Brain microvascular endothelial cell (primary cell): ENCODE measurements around the gene RAP1GAP.

Source experiments
- DNase-seq: peaks from one replicate; pipeline ENCODE4 v3.0.0-alpha.2; 2020
- H3K27ac ChIP-seq: fragments of 250-450 bp; sonication (Bioruptor Pico); 2 replicates; pipeline ENCODE4 v1.5.1; 2020; ENCODE audit warnings: mild to moderate bottlenecking, moderate library complexity
- H3K27me3 ChIP-seq: fragments of 250-450 bp; sonication (Bioruptor Pico); replicated peaks from 2 replicates; pipeline ENCODE4 v1.5.1; 2020; ENCODE audit warnings: mild to moderate bottlenecking
- H3K36me3 ChIP-seq: fragments of 250-450 bp; sonication (Bioruptor Pico); replicated peaks from 2 replicates; pipeline ENCODE4 v1.5.1; 2020; ENCODE audit warnings: mild to moderate bottlenecking
- H3K4me3 ChIP-seq: 2 replicates; pipeline ENCODE4 v1.5.1; 2011; ENCODE audit warnings: low read depth, mild to moderate bottlenecking, control low read depth, low read length, moderate library complexity
- CTCF ChIP-seq: IDR thresholded peaks from 2 replicates; pipeline ENCODE4 v1.5.1; 2011; ENCODE audit warnings: low read depth, mild to moderate bottlenecking, moderate library complexity, low read length, control low read depth, inconsistent platforms; ENCODE audit errors: missing control alignments
- in situ Hi-C: cut with HindIII; loops from 2 replicates; pipeline ENCODE4 v1.10.0; 2017; ENCODE audit warnings: low sequenced_read_pairs, low pct_ligation_motif_present

The RAP1GAP gene

GRCh38 chr1:21700094-21700493 lies 30.9 kb upstream of the RAP1GAP start:
- no peak overlapping the region for H3K4me3 ChIP-seq
- no peak for TF ChIP-seq CTCF
- no peak overlapping the region for H3K27ac ChIP-seq
- H3K36me3 ChIP-seq = peaks cover 33% of the 10 kb centered on the region
- no peaks in the 10 kb centered on the region for H3K27me3 ChIP-seq
- DNase-seq = no peak
- in situ Hi-C loops = no loop called here

- no peak overlapping the region for H3K27ac ChIP-seq
- H3K27me3 ChIP-seq = no peaks in the 10 kb centered on the region
- peaks cover 40% of the 10 kb centered on the region for H3K36me3 ChIP-seq
- in situ Hi-C loops = loop anchor here (25.0 kb wide), 1 partner anchor 265 kb away; no protein-coding TSS in a partner anchor
- no peak overlapping the region for H3K4me3 ChIP-seq
- no peak for DNase-seq
- no peak for TF ChIP-seq CTCF
These were observed 27.8 kb upstream of the RAP1GAP start for GRCh38 chr1:21696931-21697330.

GRCh38 chr1:21693732-21694131 lies 24.6 kb upstream of the RAP1GAP start:
- in situ Hi-C loops = loop anchor here (25.0 kb wide), 1 partner anchor 269 kb away; no protein-coding TSS in a partner anchor
- H3K27ac ChIP-seq = no peak overlapping the region
- no peaks in the 10 kb centered on the region for H3K27me3 ChIP-seq
- H3K36me3 ChIP-seq = peaks cover 39% of the 10 kb centered on the region
- TF ChIP-seq CTCF = no peak
- H3K4me3 ChIP-seq = no peak overlapping the region
- DNase-seq = no peak

GRCh38 chr1:21691739-21692138 lies 22.6 kb upstream of the RAP1GAP start:
- H3K27me3 ChIP-seq = no peaks in the 10 kb centered on the region
- no peak overlapping the region for H3K4me3 ChIP-seq
- H3K36me3 ChIP-seq = peaks cover 54% of the 10 kb centered on the region
- H3K27ac ChIP-seq = no peak overlapping the region
- TF ChIP-seq CTCF = no peak
- no peak for DNase-seq
- in situ Hi-C loops = loop anchor here (25.0 kb wide), 1 partner anchor 271 kb away; no protein-coding TSS in a partner anchor

- Histone ChIP-seq H3K4me3 (no peak overlapping the region), H3K27ac (no peak overlapping the region), H3K36me3 (peaks cover 67% of the 10 kb centered on the region), H3K27me3 (no peaks in the 10 kb centered on the region)
- in situ Hi-C loops = loop anchor here (25.0 kb wide), 1 partner anchor 272 kb away; no protein-coding TSS in a partner anchor
- no peak for DNase-seq
- no peak for TF ChIP-seq CTCF
These were observed 20.7 kb upstream of the RAP1GAP start for GRCh38 chr1:21689661-21690372.
